Ectodermal cell (in vitro differentiated cells): ENCODE data around the gene FAM171A2.
"Not testable (repeated sequence)": the region's sequence is repeated elsewhere in the genome, so short reads cannot be mapped to it uniquely, and the experiment has no call there.

Source experiments
- H3K27ac ChIP-seq: 2 replicates; pipeline ENCODE4 v1.7.0; 2013; ENCODE audit warnings: mild to moderate bottlenecking, low read depth, low read length; ENCODE audit not compliant: insufficient read depth, poor library complexity, severe bottlenecking
- H3K27me3 ChIP-seq: 2 replicates; pipeline ENCODE4 v1.7.0; 2013; ENCODE audit warnings: mild to moderate bottlenecking, low read length; ENCODE audit not compliant: insufficient read depth, control insufficient read depth, poor library complexity, severe bottlenecking
- H3K36me3 ChIP-seq: one replicate; pipeline ENCODE4 v1.7.0; 2013; ENCODE audit warnings: low read length; ENCODE audit not compliant: control insufficient read depth, insufficient read depth
- H3K4me1 ChIP-seq: one replicate; pipeline ENCODE4 v1.7.0; 2013; ENCODE audit warnings: low read length; ENCODE audit not compliant: control insufficient read depth, insufficient read depth
- H3K4me3 ChIP-seq: 2 replicates; pipeline ENCODE4 v1.7.0; 2013; ENCODE audit warnings: low read depth, low read length, control low read depth; ENCODE audit not compliant: insufficient read depth
- H3K9me3 ChIP-seq: 2 replicates; pipeline ENCODE4 v1.7.0; 2013; ENCODE audit warnings: mild to moderate bottlenecking, low read length, moderate library complexity; ENCODE audit not compliant: control insufficient read depth
- WGBS, 2 experiments: methylation state at CpG; one replicate each; pipeline ENCODE4 v1.1.7; 2013; ENCODE audit warnings: missing lambda C conversion rate in 2 of 2; 5-methylcytosine and 5-hydroxymethylcytosine counted together

FAM171A2 gene

DNA sequence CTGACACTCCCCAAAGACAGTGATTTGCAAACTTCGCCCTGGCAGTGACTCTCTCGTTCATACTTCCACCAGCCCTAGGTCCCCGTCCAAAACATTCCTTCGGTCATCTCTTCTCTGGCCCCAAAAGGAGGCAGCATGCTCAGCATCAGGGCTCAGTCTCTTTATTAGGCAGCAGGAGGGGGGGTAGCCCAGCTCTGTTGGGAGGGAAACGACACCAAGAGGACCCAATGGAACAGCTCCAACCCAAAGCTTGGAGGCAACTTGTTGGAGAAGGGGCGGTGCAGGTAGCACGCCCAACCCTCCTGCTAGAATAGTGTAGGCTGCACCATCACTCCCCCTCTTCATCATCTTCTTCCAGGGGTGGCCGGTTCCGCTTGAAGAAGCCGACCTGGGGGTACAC, 8.4 kb upstream of the FAM171A2 start:
- H3K27me3 ChIP-seq, result no peaks in the 10 kb centered on the region
- no peak overlapping the region for H3K27ac ChIP-seq
- H3K9me3 ChIP-seq, result no peaks in the 10 kb centered on the region
- H3K4me1 ChIP-seq, result peaks cover 5% of the 10 kb centered on the region
- no peak overlapping the region for H3K4me3 ChIP-seq
- 84 to 89% methylated on average over 10 of the region's 10 CpGs for WGBS, 2 experiments
- no peaks in the 10 kb centered on the region for H3K36me3 ChIP-seq

DNA sequence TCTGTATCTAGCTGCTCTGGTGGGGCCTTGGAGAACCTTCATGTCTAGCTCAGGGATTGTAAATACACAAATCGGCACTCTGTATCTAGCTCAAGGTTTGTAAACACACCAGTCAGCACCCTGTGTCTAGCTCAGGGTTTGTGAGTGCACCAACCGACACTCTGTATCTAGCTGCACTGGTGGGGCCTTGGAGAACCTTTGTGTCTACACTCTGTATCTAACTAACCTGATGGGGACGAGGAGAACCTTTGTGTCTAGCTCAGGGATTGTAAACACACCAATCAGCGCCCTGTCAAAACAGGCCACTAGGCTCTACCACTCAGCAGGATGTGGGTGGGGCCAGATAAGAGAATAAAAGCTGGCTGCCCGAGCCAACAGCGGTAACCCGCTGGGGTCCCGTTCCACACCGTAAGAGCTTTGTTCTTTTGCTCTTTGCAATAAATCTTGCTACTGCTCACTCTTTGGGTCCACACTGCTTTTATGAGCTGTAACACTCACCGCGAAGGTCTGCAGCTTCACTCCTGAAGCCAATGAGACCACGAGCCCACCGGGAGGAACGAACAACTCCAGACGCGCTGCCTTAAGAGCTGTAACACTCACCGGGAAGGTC, 5.9 kb upstream of the FAM171A2 start:
- not testable (repeated sequence) for H3K4me3 ChIP-seq, H3K4me1 ChIP-seq, H3K9me3 ChIP-seq, H3K36me3 ChIP-seq, H3K27ac ChIP-seq
- peaks cover 15% of the 10 kb centered on the region for H3K27me3 ChIP-seq
- 62 to 71% methylated on average over 17 of the region's 17 CpGs for WGBS, 2 experiments

- not testable (repeated sequence) for H3K27ac ChIP-seq, H3K36me3 ChIP-seq, H3K9me3 ChIP-seq, H3K4me1 ChIP-seq, H3K4me3 ChIP-seq
- H3K27me3 ChIP-seq, result peaks cover 15% of the 10 kb centered on the region
- 95 to 97% methylated on average over 42 of the region's 42 CpGs for WGBS, 2 experiments
Measured at GRCh38 chr17:44368391-44369243, 5.0 kb upstream of the FAM171A2 start.

DNA sequence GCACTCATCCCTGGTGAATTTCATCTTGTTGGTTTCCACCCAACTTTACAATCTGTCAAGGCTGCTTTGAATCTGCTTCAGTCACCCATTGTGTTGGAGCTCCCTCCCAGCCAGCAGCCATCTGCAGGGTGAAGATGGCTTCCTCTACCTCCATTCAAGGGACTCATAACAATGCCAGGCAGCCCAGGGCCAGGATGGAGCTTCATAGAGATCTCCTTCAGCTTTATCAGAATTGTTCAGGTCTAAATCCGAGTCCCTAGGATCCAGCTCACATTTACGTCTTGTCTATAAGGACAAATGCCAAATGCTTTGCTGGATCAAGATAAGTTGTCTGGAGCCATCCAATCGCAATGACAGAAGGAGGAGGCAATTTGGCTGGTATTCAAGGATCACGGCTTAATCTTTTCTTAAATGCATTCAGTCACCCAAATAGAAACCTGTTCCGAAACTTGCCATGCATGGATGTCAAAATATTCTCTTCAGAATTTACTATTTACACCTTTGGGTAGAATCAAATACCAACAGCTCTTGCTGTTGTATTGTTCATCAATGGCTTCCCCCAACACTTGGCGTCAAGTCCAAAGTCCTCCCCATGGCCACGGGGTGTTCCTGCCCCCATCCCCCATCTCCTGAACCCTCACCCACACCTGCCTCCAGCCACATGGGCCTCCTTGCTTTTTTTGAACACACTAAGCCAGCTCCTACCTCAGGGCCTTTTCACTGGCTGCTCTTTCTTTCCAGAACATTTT, 3.8 kb upstream of the FAM171A2 start:
- H3K27me3 ChIP-seq, result peaks cover 15% of the 10 kb centered on the region
- no peaks in the 10 kb centered on the region for H3K9me3 ChIP-seq
- 94 to 95% methylated on average over 7 of the region's 7 CpGs for WGBS, 2 experiments
- no peaks in the 10 kb centered on the region for H3K36me3 ChIP-seq
- H3K4me3 ChIP-seq, result no peak overlapping the region
- peaks cover 3% of the 10 kb centered on the region for H3K4me1 ChIP-seq
- no peak overlapping the region for H3K27ac ChIP-seq

DNA sequence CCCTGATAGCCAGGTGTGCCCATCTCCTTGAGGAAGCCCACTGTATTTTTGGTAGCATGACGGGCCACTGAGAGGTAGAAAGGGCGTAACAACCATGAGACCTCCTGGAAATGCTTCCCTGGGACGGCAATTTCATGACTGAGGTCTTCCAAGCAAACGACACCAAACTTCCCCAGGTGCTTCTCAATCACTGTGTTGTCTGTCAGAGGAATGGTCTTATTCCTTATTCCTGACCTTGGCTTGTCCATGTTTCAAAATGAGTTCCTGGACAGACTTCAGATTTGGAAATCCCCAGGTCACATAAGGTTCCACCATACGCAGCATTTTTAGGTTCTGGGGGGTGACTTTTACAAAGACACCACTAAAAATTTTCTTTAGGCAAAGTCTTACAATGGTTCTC, 1.4 kb upstream of the FAM171A2 start:
- peaks cover 26% of the 10 kb centered on the region for H3K4me1 ChIP-seq
- not testable (repeated sequence) for H3K36me3 ChIP-seq, H3K27ac ChIP-seq, H3K9me3 ChIP-seq, H3K4me3 ChIP-seq
- peaks cover 15% of the 10 kb centered on the region for H3K27me3 ChIP-seq
- 91 to 94% methylated on average over 5 of the region's 5 CpGs for WGBS, 2 experiments

DNA sequence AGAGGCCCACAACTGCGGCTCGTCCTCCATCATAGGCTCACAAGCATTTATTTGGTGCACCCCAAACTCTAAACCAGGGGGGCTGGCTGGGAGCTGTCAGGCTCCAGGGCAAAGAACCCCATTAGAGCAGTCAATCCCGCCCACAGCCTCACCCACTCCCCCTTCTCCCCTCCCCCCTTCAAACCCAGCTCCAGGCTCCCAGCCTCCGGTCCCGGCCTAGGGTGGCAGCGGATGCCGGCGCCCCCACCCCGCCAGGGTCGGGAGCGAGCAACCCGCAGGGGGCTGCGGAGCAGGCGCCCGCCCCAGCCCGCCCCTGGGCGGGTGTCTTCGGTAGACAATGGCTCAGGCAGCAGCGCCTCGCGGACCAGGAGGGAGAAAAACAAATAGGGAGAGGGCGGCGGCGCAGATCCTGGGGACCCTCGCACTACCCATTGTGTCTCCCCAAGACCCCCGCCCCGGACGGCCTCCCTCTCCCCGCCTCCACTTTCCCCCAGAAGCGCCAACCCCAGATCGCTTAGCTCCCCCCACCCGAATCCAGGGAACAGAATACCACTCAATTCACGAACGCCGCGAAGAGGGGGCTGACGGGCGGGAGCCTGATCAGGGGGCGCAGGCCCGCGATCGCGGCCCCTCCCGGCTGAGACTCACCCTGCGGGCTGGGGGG, 572 bp downstream of the FAM171A2 start:
- H3K4me1 ChIP-seq, result peaks cover 26% of the 10 kb centered on the region
- peaks cover 5% of the 10 kb centered on the region for H3K36me3 ChIP-seq
- 0 to 1% methylated on average over 45 of the region's 45 CpGs for WGBS, 2 experiments

GRCh38 chr17:44362459-44362948, 1.1 kb downstream of the FAM171A2 start:
- H3K9me3 ChIP-seq, result no peaks in the 10 kb centered on the region
- H3K4me3 ChIP-seq, result peak overlapping the region; percentile 93
- H3K4me1 ChIP-seq, result peaks cover 26% of the 10 kb centered on the region
- H3K27me3 ChIP-seq, result peaks cover 15% of the 10 kb centered on the region
- H3K36me3 ChIP-seq, result peaks cover 5% of the 10 kb centered on the region
- no peak overlapping the region for H3K27ac ChIP-seq
- 13 to 23% methylated on average over 7 to 9 of the region's 11 CpGs for WGBS, 2 experiments

More for the DNA sequence above, 572 bp downstream of the FAM171A2 start:
- peak overlapping the region; percentile 93 for H3K4me3 ChIP-seq
- H3K27ac ChIP-seq, result no peak overlapping the region
- peaks cover 15% of the 10 kb centered on the region for H3K27me3 ChIP-seq
- H3K9me3 ChIP-seq, result no peaks in the 10 kb centered on the region

DNA sequence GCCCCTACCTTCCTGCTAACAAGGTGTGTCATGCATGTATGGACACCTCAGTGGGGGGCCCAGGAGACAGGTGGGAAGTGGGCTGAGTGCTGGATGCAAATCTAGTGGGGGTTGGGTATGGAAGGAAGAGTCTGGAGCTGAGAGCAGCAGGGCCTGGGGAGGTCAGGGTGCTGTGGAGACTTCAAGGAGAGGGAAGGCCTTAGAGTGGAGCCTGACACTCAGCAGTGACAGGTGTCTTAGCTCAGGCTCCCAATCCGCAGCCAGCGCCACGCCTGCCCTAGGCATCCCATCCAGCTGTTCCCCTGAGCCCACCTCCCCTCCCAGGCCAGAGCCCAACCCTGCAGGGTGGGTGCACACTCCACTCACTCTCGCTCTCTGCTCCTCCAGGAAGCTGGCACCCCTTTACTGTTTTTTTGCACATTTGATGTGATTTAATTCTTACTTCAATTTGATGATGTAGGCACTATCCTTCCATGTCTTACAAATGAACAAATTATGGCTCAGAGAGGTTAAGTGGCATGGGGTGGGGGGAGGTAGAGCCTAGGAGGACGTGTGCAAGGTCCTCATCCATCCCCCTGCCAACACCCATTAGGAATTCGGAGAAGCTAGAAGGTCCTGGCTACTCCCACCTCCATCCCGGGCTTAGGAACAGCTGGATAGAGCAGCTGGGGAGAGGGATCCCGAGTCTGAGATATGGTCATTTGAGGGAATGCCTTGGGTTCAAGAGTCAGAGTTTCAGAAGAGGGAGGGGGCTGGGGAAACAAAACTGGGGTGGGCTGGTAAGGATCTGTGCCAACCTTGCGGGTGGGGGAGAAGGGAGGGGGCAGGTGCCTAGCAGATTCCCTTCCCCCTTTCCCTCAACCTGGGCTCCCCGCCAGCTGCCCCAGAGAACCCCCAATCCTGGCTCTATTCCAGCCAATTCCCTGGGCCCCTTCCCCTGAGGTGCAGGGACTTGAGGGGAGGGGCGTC, 2.1 kb downstream of the FAM171A2 start:
- H3K4me3 ChIP-seq, result peak overlapping the region; percentile 93
- H3K27me3 ChIP-seq, result peaks cover 15% of the 10 kb centered on the region
- 46 to 56% methylated on average over 9 to 11 of the region's 11 CpGs for WGBS, 2 experiments
- peaks cover 5% of the 10 kb centered on the region for H3K36me3 ChIP-seq
- H3K4me1 ChIP-seq, result peaks cover 26% of the 10 kb centered on the region
- H3K9me3 ChIP-seq, result no peaks in the 10 kb centered on the region
- no peak overlapping the region for H3K27ac ChIP-seq

DNA sequence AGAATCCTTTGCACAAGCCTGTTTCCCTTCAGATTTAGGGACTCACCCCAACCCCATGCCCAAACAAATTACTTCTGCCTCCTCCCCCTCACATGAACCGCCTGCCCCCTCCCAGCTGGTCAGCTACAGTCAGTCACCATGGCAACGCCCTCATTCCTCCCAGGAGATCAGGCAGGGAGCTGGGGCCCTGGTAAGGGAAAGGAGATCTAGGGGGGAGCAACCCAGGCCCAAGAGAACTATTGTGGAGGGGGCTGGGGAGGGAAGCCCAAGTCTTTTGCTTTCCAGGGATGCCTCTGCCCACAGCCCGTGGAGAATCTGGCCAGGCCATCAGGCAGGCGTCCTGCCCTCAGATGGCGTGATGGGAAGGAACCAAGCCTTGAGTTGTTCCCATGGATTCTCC, 2.8 kb downstream of the FAM171A2 start:
- Histone ChIP-seq H3K4me1 (peaks cover 26% of the 10 kb centered on the region), H3K4me3 (peak overlapping the region; percentile 23), H3K36me3 (peaks cover 5% of the 10 kb centered on the region), H3K9me3 (no peaks in the 10 kb centered on the region), H3K27me3 (peaks cover 9% of the 10 kb centered on the region), H3K27ac (peak overlapping the region; percentile 11)
- 41 to 45% methylated on average over 5 of the region's 5 CpGs for WGBS, 2 experiments
